ENCODE data around the gene SPAG16. TPM values are rescaled to one million over a fixed set of nuclear protein-coding genes. Genes with fewer than 3 reads are reported as not detected.

The SPAG16 gene
- polyA plus RNA-seq, 1 of the 3 experiments (the other 2 are of a cell fraction): 29.5 TPM

- TF ChIP-seq ZBTB33 (IDR thresholded peaks at IDR 0.05; ENCODE audit: borderline replicate concordance, low read depth): no peak
- TF ChIP-seq TCF12 (IDR thresholded peaks at IDR 0.05): peak; percentile 25; the same call in 1 of the 2 replicates
- TF ChIP-seq NFIC (IDR thresholded peaks at IDR 0.05; ENCODE audit: borderline replicate concordance): peak; percentile 51; the same call in 1 of the 2 replicates
- TF ChIP-seq, protein P1, sequence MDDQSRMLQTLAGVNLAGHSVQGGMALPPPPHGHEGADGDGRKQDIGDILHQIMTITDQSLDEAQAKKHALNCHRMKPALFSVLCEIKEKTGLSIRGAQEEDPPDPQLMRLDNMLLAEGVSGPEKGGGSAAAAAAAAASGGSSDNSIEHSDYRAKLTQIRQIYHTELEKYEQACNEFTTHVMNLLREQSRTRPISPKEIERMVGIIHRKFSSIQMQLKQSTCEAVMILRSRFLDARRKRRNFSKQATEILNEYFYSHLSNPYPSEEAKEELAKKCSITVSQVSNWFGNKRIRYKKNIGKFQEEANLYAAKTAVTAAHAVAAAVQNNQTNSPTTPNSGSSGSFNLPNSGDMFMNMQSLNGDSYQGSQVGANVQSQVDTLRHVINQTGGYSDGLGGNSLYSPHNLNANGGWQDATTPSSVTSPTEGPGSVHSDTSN (IDR thresholded peaks at IDR 0.05): peak; percentile 36; the same call in 1 of the 2 replicates
- no peak for TF ChIP-seq JUND (IDR thresholded peaks at IDR 0.05)
- H3F3A ChIP-seq (replicated peaks; ENCODE audit: insufficient read depth): no peaks in the 10 kb centered on the region
- no peak overlapping the region for H3K4me3 ChIP-seq (ENCODE audit: low read depth in 2 of 2, low read length in 1 of 2)
- WGBS (ENCODE audit: low lambda C conversion rate): 45% methylated on average over 4 of the region's 4 CpGs
- no peaks in the 10 kb centered on the region for H3K36me3 ChIP-seq (replicated peaks in 1 of 2; ENCODE audit: control insufficient read depth in 1 of 2, insufficient read depth in 2 of 2, low read length in 1 of 2)
- no peak overlapping the region for H3K9ac ChIP-seq
- no peaks in the 10 kb centered on the region for H3K27me3 ChIP-seq (ENCODE audit: insufficient read depth)
- POLR2A ChIA-PET: no interaction called here
- no peak overlapping the region for H3K27ac ChIP-seq (ENCODE audit: low read depth in 2 of 2, low read length in 1 of 2)
- H3K9me2 ChIP-seq: no peaks in the 10 kb centered on the region
- CTCF ChIA-PET: interaction anchor here (1.5 kb wide), 1 partner anchor 11 kb away, joined by 7 read pairs; no protein-coding TSS in a partner anchor
- H3K4me2 ChIP-seq: no peak overlapping the region
- H4K20me1 ChIP-seq (ENCODE audit: insufficient read depth): no peaks in the 10 kb centered on the region
- no peaks in the 10 kb centered on the region for H3K4me1 ChIP-seq (ENCODE audit: control insufficient read depth in 1 of 2, insufficient read depth in 2 of 2, low read depth in 1 of 2, low read length in 1 of 2)
- no peaks in the 10 kb centered on the region for H3K9me3 ChIP-seq
- no peak overlapping the region for H2AFZ ChIP-seq (ENCODE audit: low read depth)
- H3K79me2 ChIP-seq (ENCODE audit: insufficient read depth): no peaks in the 10 kb centered on the region
- DNase-seq: no peak
These were observed 564.4 kb downstream of the SPAG16 start for GRCh38 chr2:213848631-213849030.

GRCh38 chr2:213861638-213862037 lies 577.4 kb downstream of the SPAG16 start:
- no peak for DNase-seq
- POLR2A ChIA-PET: no interaction called here
- no peak for TF ChIP-seq TCF12 (IDR thresholded peaks at IDR 0.05)
- no peak for TF ChIP-seq CHD2 (IDR thresholded peaks at IDR 0.05; ENCODE audit: low read length, partially characterized antibody)
- TF ChIP-seq ELF1 (IDR thresholded peaks at IDR 0.05): no peak
- TF ChIP-seq RFX5 (IDR thresholded peaks at IDR 0.05; ENCODE audit: low read length): no peak
- TF ChIP-seq, protein P2, sequence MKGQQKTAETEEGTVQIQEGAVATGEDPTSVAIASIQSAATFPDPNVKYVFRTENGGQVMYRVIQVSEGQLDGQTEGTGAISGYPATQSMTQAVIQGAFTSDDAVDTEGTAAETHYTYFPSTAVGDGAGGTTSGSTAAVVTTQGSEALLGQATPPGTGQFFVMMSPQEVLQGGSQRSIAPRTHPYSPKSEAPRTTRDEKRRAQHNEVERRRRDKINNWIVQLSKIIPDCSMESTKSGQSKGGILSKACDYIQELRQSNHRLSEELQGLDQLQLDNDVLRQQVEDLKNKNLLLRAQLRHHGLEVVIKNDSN (IDR thresholded peaks at IDR 0.05; ENCODE audit: borderline replicate concordance, low read depth): no peak
- no peak for TF ChIP-seq GABPA (IDR thresholded peaks at IDR 0.05; ENCODE audit: low read depth)
- no peak for TF ChIP-seq FOSL2 (IDR thresholded peaks at IDR 0.05; ENCODE audit: borderline replicate concordance, low read depth)
- no peak for TF ChIP-seq TAF1 (IDR thresholded peaks at IDR 0.05; ENCODE audit: borderline replicate concordance, low read depth, low read length)
- TF ChIP-seq RXRA (IDR thresholded peaks at IDR 0.05; ENCODE audit: borderline replicate concordance, low read depth): no peak
- TF ChIP-seq RAD21 (IDR thresholded peaks at IDR 0.05; ENCODE audit: low read length): no peak
- no peak for TF ChIP-seq EZH2phosphoT487 (IDR thresholded peaks at IDR 0.05; ENCODE audit: borderline replicate concordance, low read depth)
- no peak for TF ChIP-seq EP300 (IDR thresholded peaks at IDR 0.05; ENCODE audit: borderline replicate concordance in 1 of 2, low read depth in 1 of 2, low read length in 1 of 2)
- TF ChIP-seq IRF3 (IDR thresholded peaks at IDR 0.05; ENCODE audit: low read depth, low read length): no peak
- TF ChIP-seq, protein P1 (IDR thresholded peaks at IDR 0.05): no peak
- TF ChIP-seq NRF1 (IDR thresholded peaks at IDR 0.05; ENCODE audit: low read depth, low read length): no peak
- TF ChIP-seq, protein P3, sequence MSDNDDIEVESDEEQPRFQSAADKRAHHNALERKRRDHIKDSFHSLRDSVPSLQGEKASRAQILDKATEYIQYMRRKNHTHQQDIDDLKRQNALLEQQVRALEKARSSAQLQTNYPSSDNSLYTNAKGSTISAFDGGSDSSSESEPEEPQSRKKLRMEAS (IDR thresholded peaks at IDR 0.05; ENCODE audit: low read depth): no peak
- TF ChIP-seq YY1 (IDR thresholded peaks at IDR 0.05; ENCODE audit: low read depth): no peak

More at GRCh38 chr2:213861638-213862037, 577.4 kb downstream of the SPAG16 start:
- Histone ChIP-seq H3F3A (replicated peaks; ENCODE audit: insufficient read depth) (no peaks in the 10 kb centered on the region), H3K27me3 (ENCODE audit: insufficient read depth) (no peaks in the 10 kb centered on the region), H3K9ac (no peak overlapping the region), H3K9me3 (no peaks in the 10 kb centered on the region), H3K27ac (ENCODE audit: low read depth in 2 of 2, low read length in 1 of 2) (peak overlapping the region in 1 of 2 experiments; percentile 15; a peak in 1 of 4 replicates), H4K20me1 (ENCODE audit: insufficient read depth) (no peaks in the 10 kb centered on the region), H3K9me2 (no peaks in the 10 kb centered on the region), H3K4me2 (no peak overlapping the region), H2AFZ (ENCODE audit: low read depth) (no peak overlapping the region), H3K4me3 (ENCODE audit: low read depth in 2 of 2, low read length in 1 of 2) (no peak overlapping the region), H3K36me3 (replicated peaks in 1 of 2; ENCODE audit: control insufficient read depth in 1 of 2, insufficient read depth in 2 of 2, low read length in 1 of 2) (no peaks in the 10 kb centered on the region), H3K79me2 (ENCODE audit: insufficient read depth) (no peaks in the 10 kb centered on the region), H3K4me1 (ENCODE audit: control insufficient read depth in 1 of 2, insufficient read depth in 2 of 2, low read depth in 1 of 2, low read length in 1 of 2) (no peaks in the 10 kb centered on the region)
- CTCF ChIA-PET: no interaction called here
